CD14-positive monocyte (primary cell): ENCODE results near the gene ADAMTS20. TPM values are rescaled to one million over a fixed set of nuclear protein-coding genes. Genes with fewer than 3 reads are reported as not detected.

ENCODE experiments used
- DNase-seq, 3 donors: peaks; one replicate each; pipeline ENCODE4 v3.0.0-alpha.2; 2011 to 2022
- H2AFZ ChIP-seq: 2 replicates; pipeline ENCODE4 v1.6.0; 2012; ENCODE audit warnings: mild to moderate bottlenecking, low read depth, low read length, inconsistent platforms; ENCODE audit not compliant: insufficient read depth, poor library complexity, severe bottlenecking
- H3K27ac ChIP-seq, 2 donors: 1 replicate in 1 of 2; 2 replicates in 1 of 2; pipeline ENCODE4 v1.5.1; 2012 to 2013; ENCODE audit warnings: low read length in 2 of 2, control low read depth in 1 of 2, inconsistent platforms in 1 of 2, low read depth in 1 of 2, mild to moderate bottlenecking in 1 of 2
- H3K27me3 ChIP-seq, 2 donors: one replicate each; pipeline versions ENCODE4 v1.6.0 to v1.6.1; 2011 to 2013; ENCODE audit warnings: low read length in 2 of 2; ENCODE audit not compliant: control insufficient read depth in 2 of 2, insufficient read depth in 2 of 2
- H3K36me3 ChIP-seq, 2 donors: replicated peaks in 1 of 2; 1 replicate in 1 of 2; 2 replicates in 1 of 2; pipeline versions ENCODE4 v1.5.1 to v1.6.1; 2012 to 2013; ENCODE audit warnings: low read length in 2 of 2, control low read depth in 1 of 2, inconsistent platforms in 1 of 2, mild to moderate bottlenecking in 1 of 2; ENCODE audit not compliant: insufficient read depth in 2 of 2, control insufficient read depth in 1 of 2
- H3K4me1 ChIP-seq, 2 donors: 1 replicate in 1 of 2; 2 replicates in 1 of 2; pipeline versions ENCODE4 v1.5.1 to v1.6.1; 2012 to 2013; ENCODE audit warnings: low read length in 2 of 2, control low read depth in 1 of 2, inconsistent platforms in 1 of 2, mild to moderate bottlenecking in 1 of 2, moderate library complexity in 1 of 2; ENCODE audit not compliant: insufficient read depth in 2 of 2, control insufficient read depth in 1 of 2
- H3K4me2 ChIP-seq: replicated peaks from 2 replicates; pipeline ENCODE3; 2012; ENCODE audit warnings: low read length, moderate library complexity, mild to moderate bottlenecking; ENCODE audit not compliant: poor library complexity, severe bottlenecking; ENCODE audit errors: extremely low read depth
- H3K4me3 ChIP-seq, 3 experiments: fragments of 200-600 bp in 1 of 3; sonication (generic) in 1 of 3; replicated peaks in 1 of 3; 1 replicate in 2 of 3; 2 replicates in 1 of 3; pipeline ENCODE4 v1.5.1; 2011 to 2013; ENCODE audit warnings: low read length in 3 of 3, mild to moderate bottlenecking in 3 of 3, control low read depth in 2 of 3, low read depth in 2 of 3, inconsistent platforms in 1 of 3, moderate library complexity in 1 of 3
- H3K79me2 ChIP-seq: 2 replicates; pipeline ENCODE4 v1.6.0; 2012; ENCODE audit warnings: mild to moderate bottlenecking, control low read depth, inconsistent platforms, low read length, moderate library complexity; ENCODE audit not compliant: insufficient read depth
- H3K9ac ChIP-seq: 2 replicates; pipeline ENCODE4 v1.6.0; 2017; ENCODE audit warnings: low read length, mild to moderate bottlenecking; ENCODE audit not compliant: insufficient read depth, poor library complexity, severe bottlenecking
- H3K9me3 ChIP-seq, 2 donors: replicated peaks in 1 of 2; 1 replicate in 1 of 2; 2 replicates in 1 of 2; pipeline versions ENCODE4 v1.5.1 to v1.6.1; 2012 to 2013; ENCODE audit warnings: low read length in 2 of 2, control low read depth in 1 of 2; ENCODE audit not compliant: control insufficient read depth in 1 of 2, insufficient read depth in 1 of 2
- H4K20me1 ChIP-seq: 2 replicates; pipeline ENCODE4 v1.6.0; 2012; ENCODE audit warnings: mild to moderate bottlenecking, low read length, control low read depth, moderate library complexity; ENCODE audit not compliant: insufficient read depth
- H3K27ac Mint-ChIP-seq, 7 donors: one replicate each; pipeline ENCODE4 v1.8.0; 2020; ENCODE audit warnings: mild to moderate bottlenecking in 7 of 7, mixed read lengths in 7 of 7, moderate library complexity in 6 of 7, inconsistent platforms in 2 of 7
- H3K27me3 Mint-ChIP-seq, 3 donors: one replicate each; pipeline ENCODE4 v1.8.0; 2021 to 2022; ENCODE audit warnings: low read depth in 3 of 3, mild to moderate bottlenecking in 3 of 3, mixed read lengths in 3 of 3, moderate library complexity in 3 of 3, inconsistent platforms in 1 of 3
- H3K36me3 Mint-ChIP-seq, 2 donors: one replicate each; pipeline ENCODE4 v1.8.0; 2020; ENCODE audit warnings: mixed read lengths in 2 of 2, inconsistent platforms in 1 of 2, mild to moderate bottlenecking in 1 of 2
- H3K4me1 Mint-ChIP-seq: one replicate; pipeline ENCODE4 v1.8.0; 2020; ENCODE audit warnings: mild to moderate bottlenecking, mixed read lengths
- H3K4me3 Mint-ChIP-seq, 2 donors: one replicate each; pipeline ENCODE4 v1.8.0; 2020; ENCODE audit warnings: mild to moderate bottlenecking in 2 of 2, mixed read lengths in 2 of 2, moderate library complexity in 1 of 2
- H3K9me3 Mint-ChIP-seq, 7 donors: one replicate each; pipeline ENCODE4 v1.8.0; 2020 to 2022; ENCODE audit warnings: mixed read lengths in 7 of 7, mild to moderate bottlenecking in 6 of 7, moderate library complexity in 6 of 7, inconsistent platforms in 2 of 7
- CTCF ChIP-seq: fragments of 200-600 bp; IDR thresholded peaks from one replicate; pipeline ENCODE4 v1.8.0; 2022; ENCODE audit warnings: antibody characterized with exemption, mild to moderate bottlenecking
- WGBS: methylation state at CpG from one replicate; pipeline ENCODE4 v1.1.5; 2013; ENCODE audit warnings: missing lambda C conversion rate; ENCODE audit not compliant: insufficient coverage; 5-methylcytosine and 5-hydroxymethylcytosine counted together
- intact Hi-C, 2 donors: fragments of 100-400 bp; cut with micrococcal nuclease; formaldehyde crosslinking; loops; one replicate each; pipeline versions ENCODE4 v1.15.0 to v1.15.1; 2023
- polyA plus RNA-seq, 3 donors: library from polyadenylated mRNA; depleted of rRNA in 1 of 3; unstranded in 2 of 3; stranded (reverse) in 1 of 3; fragments of 300-500 nt in 2 of 3; fragments of >200 nt in 1 of 3; fragmentation: Illumina TruSeq in 2 of 3; gene quantifications; 1 replicate in 2 of 3; 2 replicates in 1 of 3; pipeline ENCODE4 v1.2.3, GENCODE V29; 2012 to 2021

Gene ADAMTS20
- polyA plus RNA-seq, 3 donors = not detected

- Mint-ChIP-seq H3K9me3 (peaks cover 0 to 13% (median 3%) of the 10 kb centered on the region in 7 donors), H3K36me3 (no peaks in the 10 kb centered on the region), H3K4me3 (no peak overlapping the region), H3K27me3 (no peaks in the 10 kb centered on the region), H3K27ac (no peak overlapping the region), H3K4me1 (no peaks in the 10 kb centered on the region)
- no peak overlapping the region for H3K9ac ChIP-seq
- H2AFZ ChIP-seq = no peak overlapping the region
- H3K79me2 ChIP-seq = no peaks in the 10 kb centered on the region
- no peak overlapping the region for H3K27ac ChIP-seq
- DNase-seq = no peak
- H3K27me3 ChIP-seq = no peaks in the 10 kb centered on the region
- no peaks in the 10 kb centered on the region for H3K36me3 ChIP-seq
- intact Hi-C loops = no loop called here
- no peaks in the 10 kb centered on the region for H3K4me1 ChIP-seq
- no CpG with 5 or more reads among the region's 2 CpGs for WGBS
- no peak overlapping the region for H3K4me3 ChIP-seq
- TF ChIP-seq CTCF = no peak
- H3K9me3 ChIP-seq = peaks cover 0 to 6% of the 10 kb centered on the region in 2 donors
- H4K20me1 ChIP-seq = no peaks in the 10 kb centered on the region
- no peak overlapping the region for H3K4me2 ChIP-seq
Measured at GRCh38 chr12:43462080-43462479, 89.9 kb downstream of the ADAMTS20 start.

GRCh38 chr12:43459285-43459684, 92.7 kb downstream of the ADAMTS20 start:
- no peak for TF ChIP-seq CTCF
- no peak overlapping the region for H3K4me3 ChIP-seq
- H2AFZ ChIP-seq = no peak overlapping the region
- Mint-ChIP-seq H3K36me3 (no peaks in the 10 kb centered on the region), H3K27me3 (peaks cover 0 to 2% (median 0%) of the 10 kb centered on the region in 3 donors), H3K4me1 (no peaks in the 10 kb centered on the region), H3K27ac (peak overlapping the region in 1 of 7 donors; percentile 10), H3K4me3 (no peak overlapping the region), H3K9me3 (peaks cover 8 to 23% (median 10%) of the 10 kb centered on the region in 7 donors)
- H3K4me1 ChIP-seq = no peaks in the 10 kb centered on the region
- H3K27me3 ChIP-seq = no peaks in the 10 kb centered on the region
- no peak overlapping the region for H3K4me2 ChIP-seq
- H3K36me3 ChIP-seq = no peaks in the 10 kb centered on the region
- H3K27ac ChIP-seq = no peak overlapping the region
- peaks cover 14 to 16% of the 10 kb centered on the region in 2 donors for H3K9me3 ChIP-seq
- no peak overlapping the region for H3K9ac ChIP-seq
- WGBS = 80% methylated on average over 1 of the region's 4 CpGs
- intact Hi-C loops = loop anchor here in 1 of 2 donors (10.0 kb wide), 1 partner anchor 784 kb away; no protein-coding TSS in a partner anchor
- H4K20me1 ChIP-seq = no peaks in the 10 kb centered on the region
- no peaks in the 10 kb centered on the region for H3K79me2 ChIP-seq
- no peak for DNase-seq
